Suprapubic skin (tissue), 3 donors: ENCODE measurements around the gene SASH1.

Experiments used
- CTCF ChIP-seq, 2 donors: fragments of 200-600 bp in 1 of 2; fragments of 450-650 bp in 1 of 2; sonication (generic) in 1 of 2; IDR thresholded peaks; one replicate each; pipeline ENCODE4 v1.5.1; 2016 to 2019; ENCODE audit warnings: antibody characterized with exemption in 2 of 2, mild to moderate bottlenecking in 1 of 2, moderate library complexity in 1 of 2
- POLR2A ChIP-seq, 2 donors: fragments of 450-650 bp; IDR thresholded peaks; one replicate each; pipeline ENCODE4 v1.6.1; 2017; ENCODE audit warnings: antibody characterized with exemption in 2 of 2, mild to moderate bottlenecking in 2 of 2, moderate library complexity in 2 of 2

- TF ChIP-seq CTCF (IDR thresholded peaks at IDR 0.05) = no peak
- TF ChIP-seq POLR2A (IDR thresholded peaks at IDR 0.05) = no peak
Measured at GRCh38 chr6:148431840-148432239, 89.2 kb downstream of the SASH1 start.
